EL (cell line): Measurements from ENCODE around the gene IRAK2.
A peak's percentile ranks its signal among the peaks of the same experiment; 100 is the strongest.
"Not testable (repeated sequence)": the region's sequence is repeated elsewhere in the genome, so short reads cannot be mapped to it uniquely, and the experiment has no call there.

Experiments used
- DNase-seq: peaks from one replicate; pipeline ENCODE4 v3.0.0-alpha.2; 2016

The IRAK2 gene

GRCh38 chr3:10255835-10256234 lies 91.1 kb downstream of the IRAK2 start:
- DNase-seq, result no peak

- DNase-seq, result no peak
Observed at GRCh38 chr3:10259036-10259435, 94.3 kb downstream of the IRAK2 start.

- DNase-seq, result no peak
Observed at GRCh38 chr3:10259798-10260197, 95.1 kb downstream of the IRAK2 start.

GRCh38 chr3:10260211-10260701 lies 95.5 kb downstream of the IRAK2 start:
- DNase-seq, result no peak

DNA sequence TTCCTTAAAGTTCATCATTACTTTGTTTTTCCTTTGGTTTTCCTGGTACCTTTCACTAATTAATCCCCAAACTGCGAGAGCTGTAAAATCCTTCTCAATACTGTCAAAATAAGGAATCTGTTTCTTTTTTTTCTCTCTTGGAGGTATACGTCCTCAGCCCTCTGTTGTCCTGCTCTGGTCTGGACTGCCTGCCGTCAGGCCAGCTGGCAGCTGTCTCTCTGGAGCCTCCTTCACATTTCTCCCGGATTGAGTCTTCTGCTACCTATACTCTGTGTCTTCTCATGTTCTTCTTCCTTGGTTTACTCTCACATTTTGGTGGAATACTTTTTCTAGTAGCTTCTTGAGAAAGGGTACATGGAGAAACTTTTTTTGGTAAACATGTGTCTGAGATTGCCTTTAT lies 97.3 kb downstream of the IRAK2 start:
- no peak for DNase-seq

GRCh38 chr3:10263646-10264363 lies 99.1 kb downstream of the IRAK2 start:
- peak; percentile 46 for DNase-seq

GRCh38 chr3:10265833-10266232 lies 101.1 kb downstream of the IRAK2 start:
- no peak for DNase-seq

DNA sequence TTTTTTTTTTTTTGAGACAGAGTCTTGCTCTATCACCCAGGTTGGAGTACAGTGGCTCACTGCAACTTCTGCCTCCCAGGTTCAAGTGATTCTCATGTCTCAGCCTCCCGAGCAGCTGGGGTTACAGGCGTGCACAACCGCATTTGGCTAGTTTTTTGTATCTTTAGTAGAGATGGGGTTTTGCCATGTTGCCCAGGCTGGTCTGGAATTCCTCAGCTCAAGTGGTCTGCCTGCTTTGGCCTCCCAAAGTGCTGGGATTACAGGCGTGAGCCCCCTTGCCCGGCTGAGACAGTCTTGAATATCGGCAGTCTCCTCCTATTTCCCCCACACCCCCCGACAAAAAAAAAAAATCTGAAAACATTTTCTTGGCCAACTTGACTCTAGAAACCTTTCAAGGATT lies 102.2 kb downstream of the IRAK2 start:
- DNase-seq, result not testable (repeated sequence)

DNA sequence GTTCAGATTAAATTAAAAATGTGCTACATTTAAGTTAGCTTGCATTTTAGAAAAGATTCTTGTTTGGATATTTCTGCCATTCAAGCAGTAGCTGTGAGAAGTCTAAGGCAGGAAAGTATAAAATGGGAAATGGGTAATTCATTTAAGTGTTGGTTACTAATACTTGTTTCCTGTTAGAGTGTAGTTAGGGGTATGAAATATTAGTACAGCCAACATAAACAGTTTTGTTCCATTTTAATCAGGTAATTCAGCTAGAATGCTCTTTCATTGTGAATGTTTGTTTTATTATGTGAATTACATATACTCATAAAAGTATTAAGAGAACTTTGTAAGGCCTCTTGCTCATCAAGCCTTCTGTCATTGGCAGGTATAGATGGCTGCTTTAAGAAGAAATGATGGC lies 103.4 kb downstream of the IRAK2 start:
- no peak for DNase-seq

DNA sequence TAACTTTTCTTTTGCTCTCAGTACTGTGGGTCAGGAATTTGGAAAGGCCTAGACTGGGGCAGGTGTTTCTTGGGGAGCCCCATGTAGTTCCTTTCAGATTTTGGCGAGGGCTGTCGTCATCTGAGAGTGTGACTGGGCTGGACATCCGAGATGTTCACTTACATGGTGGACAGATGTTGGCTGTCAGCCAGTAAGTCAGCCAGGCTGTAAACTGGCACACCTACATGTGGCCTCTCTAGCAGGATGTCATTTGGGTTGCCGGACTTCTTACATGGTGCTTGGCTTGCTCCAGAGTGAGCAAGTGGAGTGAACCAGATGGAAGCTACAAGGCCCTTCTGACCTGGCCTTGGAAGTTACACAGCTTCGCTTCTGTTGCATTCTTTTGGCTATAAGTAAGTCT lies 104.2 kb downstream of the IRAK2 start:
- DNase-seq, result no peak

- DNase-seq, result no peak
Observed at GRCh38 chr3:10269443-10269842, 104.7 kb downstream of the IRAK2 start.

GRCh38 chr3:10272476-10272875 lies 107.8 kb downstream of the IRAK2 start:
- not testable (repeated sequence) for DNase-seq

DNA sequence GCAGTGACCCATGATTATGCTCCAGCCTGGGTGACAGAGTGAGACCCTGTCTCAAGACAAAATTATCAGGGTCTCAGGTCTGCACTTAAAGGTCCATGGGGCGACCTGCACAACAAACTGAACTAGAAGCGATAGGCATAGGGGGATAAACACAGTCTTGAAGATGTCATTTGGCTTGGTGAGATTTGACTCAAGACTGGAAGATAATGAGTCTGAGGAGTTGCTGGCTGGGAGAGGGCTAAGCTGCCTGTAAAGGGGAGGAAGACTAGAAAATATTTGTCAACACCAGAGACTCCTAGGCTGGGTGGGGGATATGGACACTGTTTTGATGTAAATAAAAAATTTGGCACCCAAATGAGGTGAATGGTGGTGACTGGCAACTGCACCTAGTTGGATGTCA lies 108.3 kb downstream of the IRAK2 start:
- DNase-seq, result no peak

GRCh38 chr3:10273702-10274305 lies 109.1 kb downstream of the IRAK2 start:
- DNase-seq, result no peak

GRCh38 chr3:10274601-10275000 lies 109.9 kb downstream of the IRAK2 start:
- no peak for DNase-seq

DNA sequence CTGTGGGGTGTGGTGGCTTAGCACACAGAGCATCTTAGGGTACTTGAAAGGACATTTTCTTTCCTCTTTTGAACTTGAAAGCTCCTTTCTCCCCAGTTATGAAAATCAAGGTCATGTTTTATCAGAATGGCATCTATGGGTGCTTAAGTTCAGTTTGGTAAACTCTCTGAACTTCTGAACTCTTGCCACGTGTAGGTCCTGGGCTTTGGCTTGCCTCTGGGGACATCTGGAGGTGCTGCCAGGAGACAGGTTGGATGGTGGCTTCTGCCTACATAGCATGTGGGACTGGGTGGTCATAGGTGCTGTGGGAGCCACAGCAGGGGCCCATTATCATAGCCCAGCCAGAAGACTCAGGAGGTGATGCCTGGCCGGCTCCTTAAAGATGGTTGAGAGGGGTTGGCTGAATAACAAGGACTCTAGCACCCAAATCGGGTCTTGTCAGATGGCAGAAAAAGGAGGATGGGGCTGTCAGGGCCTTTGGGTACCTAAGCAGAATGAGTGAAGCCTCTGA lies 112.5 kb downstream of the IRAK2 start:
- DNase-seq, result no peak

- DNase-seq, result no peak
Observed at GRCh38 chr3:10278501-10278900, 113.8 kb downstream of the IRAK2 start.

GRCh38 chr3:10279384-10280176 lies 114.9 kb downstream of the IRAK2 start:
- DNase-seq, result no peak

DNA sequence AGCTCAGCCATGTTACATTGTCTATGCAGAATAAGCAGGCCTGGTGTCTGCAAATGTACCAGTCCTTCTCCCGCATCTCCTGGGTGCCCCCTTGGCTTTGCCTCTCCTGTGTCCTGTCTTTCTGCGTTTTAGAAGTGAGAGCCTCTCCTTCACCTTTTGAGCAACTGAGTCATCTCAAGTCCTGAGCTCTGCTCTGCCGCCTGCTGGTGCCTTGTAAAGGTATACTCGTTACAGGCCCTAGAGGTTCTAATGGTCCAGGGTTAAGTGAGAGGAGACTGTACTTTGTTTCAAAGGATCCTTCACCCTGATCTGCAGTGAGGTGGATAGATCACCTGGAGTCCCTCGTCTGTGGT lies 115.4 kb downstream of the IRAK2 start:
- DNase-seq, result no peak

DNA sequence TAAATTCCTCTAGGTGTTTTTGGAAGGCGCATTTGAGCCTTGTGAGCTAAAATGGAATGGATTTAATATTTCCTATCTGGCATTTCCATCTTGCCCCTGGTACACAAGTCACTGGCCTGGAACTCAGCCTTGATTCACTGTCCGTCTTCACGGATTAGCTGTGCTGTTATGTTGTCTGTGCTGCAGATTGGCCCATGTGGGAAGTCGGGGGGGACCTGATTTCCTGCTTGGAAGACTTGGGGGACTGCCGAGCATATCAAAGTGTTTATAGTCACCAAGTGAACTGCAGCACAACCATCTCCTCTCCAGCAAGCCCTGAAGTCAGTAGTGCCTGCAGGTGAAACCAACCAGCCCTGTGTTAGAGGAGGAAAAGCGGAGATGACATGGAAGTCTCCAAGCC lies 115.9 kb downstream of the IRAK2 start:
- no peak for DNase-seq

DNA sequence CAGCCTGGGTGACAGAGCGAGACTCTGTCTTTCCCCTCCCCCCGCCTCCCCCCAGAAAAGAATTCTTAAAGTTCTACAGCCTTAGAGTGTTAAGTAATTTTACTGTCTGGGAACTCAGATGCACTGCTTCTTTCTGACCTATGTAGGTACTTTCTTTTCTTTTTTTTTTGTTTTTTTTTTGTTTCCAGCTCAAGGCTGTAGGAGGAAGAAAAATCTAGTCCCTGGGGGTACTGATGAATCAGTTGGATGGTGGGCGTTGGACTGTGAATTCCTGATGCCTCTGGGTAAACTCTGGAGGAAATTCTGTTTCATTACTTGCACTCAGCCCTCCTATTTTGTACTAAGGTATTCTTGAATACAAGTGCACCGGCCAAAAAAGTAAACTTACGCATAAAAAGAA lies 117.2 kb downstream of the IRAK2 start:
- DNase-seq, result no peak

DNA sequence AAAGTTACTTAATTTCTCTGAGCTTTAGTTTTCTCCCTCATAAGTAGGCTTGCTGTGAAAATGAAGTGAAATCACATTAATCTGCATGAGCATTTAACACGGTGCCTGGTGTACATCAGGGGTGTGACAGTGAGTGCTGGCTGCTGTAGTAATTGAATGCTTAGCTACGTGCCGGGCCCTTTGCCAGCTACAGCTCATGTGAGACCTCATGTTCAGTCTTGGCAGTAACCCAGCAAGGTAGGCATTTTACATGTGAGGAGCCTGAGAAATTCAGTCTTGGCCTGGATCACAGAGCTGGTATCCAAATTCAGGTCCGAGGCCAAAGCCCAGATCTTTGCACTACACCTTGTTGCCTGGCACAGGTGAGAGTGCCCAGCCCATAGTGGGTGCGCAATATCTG lies 118.9 kb downstream of the IRAK2 start:
- no peak for DNase-seq

- DNase-seq, result no peak
Observed at GRCh38 chr3:10284496-10284895, 119.8 kb downstream of the IRAK2 start.
